GM18507 (cell line): ENCODE data around the gene CALHM1.
"Not testable (repeated sequence)": the region's sequence is repeated elsewhere in the genome, so short reads cannot be mapped to it uniquely, and the experiment has no call there.

ENCODE experiments used
- DNase-seq: peaks from one replicate; pipeline ENCODE4 v3.0.0; 2011; ENCODE audit warnings: low read depth; ENCODE audit not compliant: insufficient read length; ENCODE audit errors: extremely low spot score
- FAIRE-seq: peaks from 2 replicates; lab custom pipeline; 2011; peaks lifted over from hg19 to GRCh38; lab: Jason Lieb, UNC

Gene CALHM1

GRCh38 chr10:103458720-103459119 is at the start of gene CALHM1:
Gene CALHM1, minus strand, starts transcription at chr10:103458900. Its CDS starts 149 bp downstream, at chr10:103458751.
- FAIRE-seq: peak; percentile 82
- no peak for DNase-seq

- DNase-seq (no peak), FAIRE-seq (peak; percentile 41)
Observed at GRCh38 chr10:103507235-103508191, 48.8 kb upstream of the CALHM1 start.

- FAIRE-seq (no peak), DNase-seq (no peak)
Observed at GRCh38 chr10:103506061-103506460, 47.4 kb upstream of the CALHM1 start.

GRCh38 chr10:103504181-103504783 is 45.6 kb upstream of the CALHM1 start:
- FAIRE-seq: peak; percentile 76
- no peak for DNase-seq

GRCh38 chr10:103503777-103504176 is 45.1 kb upstream of the CALHM1 start:
- DNase-seq, FAIRE-seq: not testable (repeated sequence)

- no peak for DNase-seq
- FAIRE-seq: no peak
Observed at GRCh38 chr10:103502849-103503660, 44.4 kb upstream of the CALHM1 start.

GRCh38 chr10:103501186-103501585 is 42.5 kb upstream of the CALHM1 start:
- DNase-seq (no peak), FAIRE-seq (no peak)

- no peak for FAIRE-seq
- no peak for DNase-seq
Observed at GRCh38 chr10:103500481-103500880, 41.8 kb upstream of the CALHM1 start.

GRCh38 chr10:103499881-103500280 is 41.2 kb upstream of the CALHM1 start:
- DNase-seq (no peak), FAIRE-seq (no peak)

GRCh38 chr10:103498936-103499638 is 40.4 kb upstream of the CALHM1 start:
- FAIRE-seq: no peak
- no peak for DNase-seq

GRCh38 chr10:103497161-103497915 is 38.6 kb upstream of the CALHM1 start:
- FAIRE-seq: no peak

GRCh38 chr10:103495321-103495720 is 36.6 kb upstream of the CALHM1 start:
- no peak for DNase-seq
- no peak for FAIRE-seq

More at GRCh38 chr10:103497161-103497915, 38.6 kb upstream of the CALHM1 start:
- no peak for DNase-seq

- FAIRE-seq (no peak), DNase-seq (no peak)
Observed at GRCh38 chr10:103493916-103494877, 35.5 kb upstream of the CALHM1 start.

- FAIRE-seq: no peak
Observed at GRCh38 chr10:103493362-103493915, 34.7 kb upstream of the CALHM1 start, which contains the start of gene NEURL1. Gene NEURL1, plus strand, starts transcription at chr10:103493705. Its CDS starts 683 bp downstream, at chr10:103494388.

GRCh38 chr10:103492655-103493261 is 34.1 kb upstream of the CALHM1 start:
- DNase-seq: no peak
- no peak for FAIRE-seq

More at GRCh38 chr10:103493362-103493915, 34.7 kb upstream of the CALHM1 start, which contains the start of gene NEURL1:
- no peak for DNase-seq

- FAIRE-seq: no peak
- no peak for DNase-seq
Observed at GRCh38 chr10:103491729-103492364, 33.1 kb upstream of the CALHM1 start.
